AG04450 (cell line): ENCODE data around the gene ZNF600. TPM values are rescaled to one million over a fixed set of nuclear protein-coding genes. Genes with fewer than 3 reads are reported as not detected.
"Not testable (repeated sequence)": the region's sequence is repeated elsewhere in the genome, so short reads cannot be mapped to it uniquely, and the experiment has no call there.

Experiments
- CTCF ChIA-PET: fragments of 300-600, 350-600 bp; formaldehyde crosslinking; extraction: SDS; loops from one replicate; lab custom pipeline; 2022; ENCODE audit warnings: antibody characterized with exemption, inconsistent platforms; lab: Charles Lee
- POLR2A ChIA-PET: fragments of 350-600 bp; formaldehyde crosslinking; extraction: SDS; loops from one replicate; lab custom pipeline; 2021; ENCODE audit warnings: antibody characterized with exemption, inconsistent platforms; lab: Yijun Ruan, JAX
- DNase-seq: peaks from one replicate; pipeline ENCODE4 v3.0.0-alpha.2; 2011; ENCODE audit warnings: low read depth, low spot score
- H3K27ac ChIP-seq: one replicate; pipeline ENCODE4 v1.5.1; 2012; ENCODE audit warnings: low read depth, low read length, control low read depth
- H3K27me3 ChIP-seq: one replicate; pipeline ENCODE4 v1.6.0; 2012; ENCODE audit warnings: low read length; ENCODE audit not compliant: control insufficient read depth, insufficient read depth
- H3K4me3 ChIP-seq: 2 replicates; pipeline ENCODE4 v1.5.1; 2011; ENCODE audit warnings: mild to moderate bottlenecking, low read depth, low read length, control low read depth
- H3K9me3 ChIP-seq: 2 replicates; pipeline ENCODE4 v1.5.1; 2012; ENCODE audit warnings: low read length; ENCODE audit not compliant: control insufficient read depth, insufficient read depth
- CTCF ChIP-seq: IDR thresholded peaks from 2 replicates; pipeline ENCODE4 v1.5.1; 2011; ENCODE audit warnings: low read depth, low read length, control low read depth, inconsistent platforms
- polyA plus RNA-seq: library from polyadenylated mRNA; depleted of rRNA; stranded (reverse); fragments of >200 nt; gene quantifications from 2 replicates; pipeline ENCODE4 v1.2.3, GENCODE V29; 2011; rRNA removed

The ZNF600 gene
- polyA plus RNA-seq, 1 experiment = 4.7 TPM

DNA sequence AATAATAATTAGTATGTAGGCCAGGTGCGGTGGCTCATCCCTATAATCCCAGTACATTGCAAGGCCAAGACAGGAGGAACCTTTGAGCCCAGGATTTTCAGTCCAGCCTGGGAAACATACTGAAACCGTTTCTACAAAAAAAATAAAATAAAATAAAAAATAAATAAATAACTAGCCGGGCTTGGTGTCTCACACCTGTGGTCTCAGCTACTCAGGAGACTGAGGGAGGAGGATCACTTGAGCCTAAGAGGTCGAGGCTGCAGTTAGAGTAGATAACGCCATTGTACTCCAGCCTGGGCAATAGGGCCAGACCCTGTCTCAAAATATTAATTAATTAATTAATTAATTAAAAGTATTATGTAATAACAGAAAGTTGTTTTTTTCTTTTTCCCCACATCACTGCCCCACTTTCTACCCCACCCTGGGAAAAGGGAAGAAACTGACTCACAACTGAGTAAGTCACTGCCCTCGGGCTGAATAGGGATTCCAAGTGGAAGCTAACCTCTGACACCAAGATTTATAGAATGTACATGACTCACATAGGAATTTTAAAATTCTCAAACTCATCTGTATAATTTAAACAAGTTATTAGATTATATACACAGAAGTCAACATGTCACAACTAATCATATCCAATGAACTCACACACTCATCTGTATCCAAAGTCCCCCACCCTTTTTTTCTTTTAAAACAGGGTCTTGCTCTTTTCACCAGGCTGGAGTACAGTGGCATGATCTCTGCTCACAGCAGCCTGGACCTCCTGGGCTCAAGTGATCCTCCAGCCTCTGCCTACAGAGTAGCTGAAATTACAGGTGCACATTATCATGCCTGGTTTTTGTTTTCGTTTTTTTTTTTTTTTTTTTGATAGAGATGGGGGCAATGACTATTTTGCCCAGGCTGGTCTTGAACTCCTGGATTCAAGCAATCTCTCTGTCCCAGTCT lies 64.3 kb downstream of the ZNF600 start:
- TF ChIP-seq CTCF = no peak
- POLR2A ChIA-PET = interaction anchor here (0.6 to 0.7 kb wide), 2 partner anchors 12 to 58 kb away, joined by 3 read pairs; no protein-coding TSS in a partner anchor

DNA sequence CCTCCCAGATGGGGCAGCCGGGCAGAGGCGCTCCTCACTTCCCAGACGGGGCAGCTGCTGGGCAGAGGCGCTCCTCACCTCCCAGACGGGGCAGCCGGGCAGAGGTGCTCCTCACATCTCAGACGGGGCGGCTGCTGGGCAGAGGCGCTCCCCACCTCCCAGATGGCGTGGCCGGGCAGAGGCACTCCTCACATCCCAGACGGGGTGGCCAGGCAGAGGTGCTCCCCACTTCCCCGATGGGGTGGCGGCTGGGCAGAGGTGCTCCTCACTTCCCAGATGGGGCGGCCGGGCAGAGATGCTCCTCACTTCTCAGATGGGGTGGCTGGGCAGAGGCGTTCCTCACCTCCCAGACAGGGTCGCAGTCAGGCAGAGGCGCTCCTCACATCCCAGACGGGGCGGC lies 66.0 kb downstream of the ZNF600 start:
- H3K27me3 ChIP-seq, CTCF ChIA-PET, H3K4me3 ChIP-seq, H3K27ac ChIP-seq, POLR2A ChIA-PET, DNase-seq: not testable (repeated sequence)
- H3K9me3 ChIP-seq = peaks cover 27% of the 10 kb centered on the region

More for the DNA sequence above, 64.3 kb downstream of the ZNF600 start:
- H3K9me3 ChIP-seq = peaks cover 32% of the 10 kb centered on the region
- H3K4me3 ChIP-seq = no peak overlapping the region
- no peaks in the 10 kb centered on the region for H3K27me3 ChIP-seq
- DNase-seq = peak; percentile 78
- CTCF ChIA-PET = no interaction called here
- H3K27ac ChIP-seq = peak overlapping the region; percentile 68

- ChIA-PET CTCF (no interaction called here), POLR2A (no interaction called here)
- DNase-seq = no peak
- Histone ChIP-seq H3K27ac (no peak overlapping the region), H3K4me3 (no peak overlapping the region), H3K27me3 (no peaks in the 10 kb centered on the region), H3K9me3 (peaks cover 26% of the 10 kb centered on the region)
- no peak for TF ChIP-seq CTCF
Observed at GRCh38 chr19:52716522-52716921, 70.1 kb downstream of the ZNF600 start.

GRCh38 chr19:52715902-52716301 lies 70.7 kb downstream of the ZNF600 start:
- H3K9me3 ChIP-seq = peaks cover 22% of the 10 kb centered on the region
- H3K27ac ChIP-seq, POLR2A ChIA-PET, DNase-seq, H3K27me3 ChIP-seq, CTCF ChIA-PET, H3K4me3 ChIP-seq: not testable (repeated sequence)

- CTCF ChIA-PET, POLR2A ChIA-PET, DNase-seq, H3K27me3 ChIP-seq, H3K27ac ChIP-seq, H3K4me3 ChIP-seq: not testable (repeated sequence)
- peaks cover 19% of the 10 kb centered on the region for H3K9me3 ChIP-seq
Observed at GRCh38 chr19:52715330-52715729, 71.3 kb downstream of the ZNF600 start.

Other genes with a start within 250 kb of the ZNF600 start
- gene ZNF701, start 216.5 kb downstream of the ZNF600 start, polyA plus RNA-seq = 6.6 and 8.2 TPM in 2 replicates
- 41.4 and 53.1 TPM in 2 replicates for gene ZNF83, start 148.4 kb downstream of the ZNF600 start, polyA plus RNA-seq
- gene ZNF611, start 51.7 kb downstream of the ZNF600 start, polyA plus RNA-seq = 7.2 and 7.5 TPM in 2 replicates
- gene ZNF28, start 34.8 kb upstream of the ZNF600 start, polyA plus RNA-seq = 9.8 and 11.3 TPM in 2 replicates
- gene ZNF468, start 70.8 kb upstream of the ZNF600 start, polyA plus RNA-seq = 13.6 and 19.1 TPM in 2 replicates
- gene ZNF320, start 110.8 kb upstream of the ZNF600 start, polyA plus RNA-seq = 7.7 and 8.3 TPM in 2 replicates
- gene ZNF888, start 136.6 kb upstream of the ZNF600 start, polyA plus RNA-seq = 1.9 and 2.2 TPM in 2 replicates
- gene ZNF816, start 176.1 kb upstream of the ZNF600 start, polyA plus RNA-seq = 4.7 and 6.3 TPM in 2 replicates
- not detected in 2 replicates for gene ERVV-1, start 227.1 kb upstream of the ZNF600 start, polyA plus RNA-seq